ENCODE measurements around the gene MRPS35.

MRPS35 gene

GRCh38 chr12:27693403-27693802 is 17.2 kb upstream of the MRPS35 start:
- no peak for TF ChIP-seq CTCF (IDR thresholded peaks at IDR 0.05; ENCODE audit: extremely low read depth, missing control alignments)
- DNase-seq (ENCODE audit: low spot score), result no peak

GRCh38 chr12:27695556-27696292 is 14.9 kb upstream of the MRPS35 start:
- TF ChIP-seq CTCF (IDR thresholded peaks at IDR 0.05; ENCODE audit: extremely low read depth, missing control alignments), result no peak
- no peak for DNase-seq (ENCODE audit: low spot score)

GRCh38 chr12:27696293-27696652 is 14.4 kb upstream of the MRPS35 start, which contains the start of gene REP15:
TSS of gene REP15 (plus strand) at chr12:27696447. CDS start at chr12:27696563, 116 bp downstream.
- no peak for DNase-seq (ENCODE audit: low spot score)
- no peak for TF ChIP-seq CTCF (IDR thresholded peaks at IDR 0.05; ENCODE audit: extremely low read depth, missing control alignments)

- no peak for TF ChIP-seq CTCF (IDR thresholded peaks at IDR 0.05; ENCODE audit: extremely low read depth, missing control alignments)
- DNase-seq (ENCODE audit: low spot score), result no peak
Observed at GRCh38 chr12:27696864-27697564, 13.6 kb upstream of the MRPS35 start.

- TF ChIP-seq CTCF (IDR thresholded peaks at IDR 0.05; ENCODE audit: extremely low read depth, missing control alignments), result peak; percentile 71
- peak; percentile 64 for DNase-seq (ENCODE audit: low spot score)
Observed at GRCh38 chr12:27703720-27704452, 6.7 kb upstream of the MRPS35 start.

- no peak for TF ChIP-seq CTCF (IDR thresholded peaks at IDR 0.05; ENCODE audit: extremely low read depth, missing control alignments)
- DNase-seq (ENCODE audit: low spot score), result no peak
Observed at GRCh38 chr12:27705263-27705662, 5.4 kb upstream of the MRPS35 start.

- DNase-seq (ENCODE audit: low spot score), result no peak
- no peak for TF ChIP-seq CTCF (IDR thresholded peaks at IDR 0.05; ENCODE audit: extremely low read depth, missing control alignments)
Observed at GRCh38 chr12:27707216-27707615, 3.4 kb upstream of the MRPS35 start.

Measured in GM20000 (cell line).